Activated B cell treated with CpG ODN at 0.5 μM for 24 hours (primary cell): ENCODE results near the gene COL25A1. TPM values are rescaled to one million over a fixed set of nuclear protein-coding genes. Genes with fewer than 3 reads are reported as not detected.

ENCODE experiments used
- ATAC-seq: fragments of 200-7000 bp; cut with Tn5 transposase; one replicate; pipeline ENCODE4 v1.10.0; 2021; ENCODE audit warnings: low read depth, mild to moderate bottlenecking, moderate library complexity
- CTCF ChIA-PET: fragments of 350-600 bp; sonication (Branson Sonifier 250); formaldehyde crosslinking; loops from one replicate; lab custom pipeline; 2021; ENCODE audit warnings: antibody characterized with exemption; lab: Charles Lee
- POLR2A ChIA-PET: fragments of 350-600 bp; sonication (Branson Sonifier 250); formaldehyde crosslinking; loops from one replicate; lab custom pipeline; 2021; ENCODE audit warnings: antibody characterized with exemption; lab: Charles Lee
- DNase-seq: peaks from one replicate; pipeline ENCODE4 v3.0.0; 2022
- H3K27ac Mint-ChIP-seq: one replicate; pipeline ENCODE4 v1.8.0; 2020; ENCODE audit warnings: mixed read lengths
- H3K27me3 Mint-ChIP-seq: one replicate; pipeline ENCODE4 v1.8.0; 2021; ENCODE audit warnings: mixed read lengths
- H3K36me3 Mint-ChIP-seq: one replicate; pipeline ENCODE4 v1.8.0; 2021; ENCODE audit warnings: low read depth, mixed read lengths
- H3K4me1 Mint-ChIP-seq: one replicate; pipeline ENCODE4 v1.8.0; 2021; ENCODE audit warnings: mixed read lengths
- H3K4me3 Mint-ChIP-seq: one replicate; pipeline ENCODE4 v1.8.0; 2020; ENCODE audit warnings: mild to moderate bottlenecking, mixed read lengths
- H3K9me3 Mint-ChIP-seq: one replicate; pipeline ENCODE4 v1.8.0; 2020; ENCODE audit warnings: mixed read lengths
- intact Hi-C: fragments of 100-400 bp; cut with micrococcal nuclease; formaldehyde crosslinking; loops from one replicate; pipeline ENCODE4 v1.15.1; 2024
- total RNA-seq: library from RNA; stranded (reverse); gene quantifications from 2 replicates; pipeline ENCODE4 v1.2.3, GENCODE V29; 2022
- TF ChIP-seq, protein P1 (sequence below): fragments of 200-600 bp; IDR thresholded peaks from one replicate; pipeline ENCODE4 v1.8.0; 2022; ENCODE audit warnings: antibody characterized with exemption, mild to moderate bottlenecking

COL25A1 gene
- total RNA-seq, 1 donor from 2014 or later, result not detected

DNA sequence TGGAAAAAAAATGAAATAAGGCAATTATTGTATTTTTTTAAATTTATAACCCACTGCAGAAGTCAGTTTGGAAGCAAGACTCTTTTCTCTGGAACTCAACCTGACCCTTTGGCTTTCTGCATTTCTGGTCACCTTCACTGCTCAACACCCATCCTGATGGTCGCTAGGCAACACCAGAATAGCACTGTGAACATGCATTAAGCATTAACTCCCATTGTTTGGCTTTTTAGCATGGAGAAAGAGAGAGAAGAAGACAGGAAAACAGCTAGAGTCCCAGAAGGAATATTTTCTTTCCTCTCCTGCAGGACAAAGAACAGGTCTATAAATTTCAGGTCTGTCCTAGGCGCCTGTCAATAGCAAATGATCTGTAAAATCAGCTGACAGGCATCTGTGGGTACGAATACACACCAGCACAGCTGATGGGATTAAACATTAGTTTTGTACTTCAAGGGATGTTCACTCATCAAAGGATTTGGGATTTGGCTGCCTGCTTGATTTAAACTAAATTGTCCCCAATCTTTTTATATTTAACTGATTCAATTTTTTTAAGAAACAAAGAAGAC lies 402.4 kb downstream of the COL25A1 start:
- H3K4me1 Mint-ChIP-seq, result no peaks in the 10 kb centered on the region
- no peaks in the 10 kb centered on the region for H3K36me3 Mint-ChIP-seq
- intact Hi-C loops, result no loop called here
- H3K27ac Mint-ChIP-seq, result no peak overlapping the region
- no peaks in the 10 kb centered on the region for H3K27me3 Mint-ChIP-seq
- no peak for ATAC-seq
- no peak overlapping the region for H3K4me3 Mint-ChIP-seq
- CTCF ChIA-PET, result no interaction called here
- TF ChIP-seq, protein P1, sequence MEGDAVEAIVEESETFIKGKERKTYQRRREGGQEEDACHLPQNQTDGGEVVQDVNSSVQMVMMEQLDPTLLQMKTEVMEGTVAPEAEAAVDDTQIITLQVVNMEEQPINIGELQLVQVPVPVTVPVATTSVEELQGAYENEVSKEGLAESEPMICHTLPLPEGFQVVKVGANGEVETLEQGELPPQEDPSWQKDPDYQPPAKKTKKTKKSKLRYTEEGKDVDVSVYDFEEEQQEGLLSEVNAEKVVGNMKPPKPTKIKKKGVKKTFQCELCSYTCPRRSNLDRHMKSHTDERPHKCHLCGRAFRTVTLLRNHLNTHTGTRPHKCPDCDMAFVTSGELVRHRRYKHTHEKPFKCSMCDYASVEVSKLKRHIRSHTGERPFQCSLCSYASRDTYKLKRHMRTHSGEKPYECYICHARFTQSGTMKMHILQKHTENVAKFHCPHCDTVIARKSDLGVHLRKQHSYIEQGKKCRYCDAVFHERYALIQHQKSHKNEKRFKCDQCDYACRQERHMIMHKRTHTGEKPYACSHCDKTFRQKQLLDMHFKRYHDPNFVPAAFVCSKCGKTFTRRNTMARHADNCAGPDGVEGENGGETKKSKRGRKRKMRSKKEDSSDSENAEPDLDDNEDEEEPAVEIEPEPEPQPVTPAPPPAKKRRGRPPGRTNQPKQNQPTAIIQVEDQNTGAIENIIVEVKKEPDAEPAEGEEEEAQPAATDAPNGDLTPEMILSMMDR, result no peak
- DNase-seq, result no peak
- no peaks in the 10 kb centered on the region for H3K9me3 Mint-ChIP-seq
- POLR2A ChIA-PET, result no interaction called here

DNA sequence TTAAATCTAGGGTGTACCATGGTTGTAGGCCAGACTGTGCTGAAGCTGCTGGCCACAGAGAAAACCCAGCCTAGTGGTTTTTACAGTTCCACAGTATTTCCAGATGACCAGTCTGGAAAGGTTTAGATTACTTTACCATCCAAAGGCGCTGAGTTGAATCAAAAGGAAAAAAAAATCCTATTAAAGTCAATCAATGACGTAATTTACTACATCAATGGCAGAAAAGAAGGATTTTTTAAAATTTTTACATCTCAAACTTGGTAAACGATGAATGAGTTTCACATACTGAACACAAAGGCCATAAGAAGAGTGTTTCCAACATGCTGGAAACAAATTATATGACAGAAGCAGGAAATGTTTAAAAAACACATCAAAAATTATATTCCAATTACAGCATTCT lies 409.0 kb downstream of the COL25A1 start:
- intact Hi-C loops, result no loop called here
- POLR2A ChIA-PET, result no interaction called here
- H3K36me3 Mint-ChIP-seq, result no peaks in the 10 kb centered on the region
- H3K27ac Mint-ChIP-seq, result no peak overlapping the region
- no peaks in the 10 kb centered on the region for H3K4me1 Mint-ChIP-seq
- ATAC-seq (no peak), DNase-seq (no peak)
- peaks cover 2% of the 10 kb centered on the region for H3K27me3 Mint-ChIP-seq
- no peaks in the 10 kb centered on the region for H3K9me3 Mint-ChIP-seq
- TF ChIP-seq, protein P1, result no peak
- CTCF ChIA-PET, result no interaction called here
- H3K4me3 Mint-ChIP-seq, result no peak overlapping the region

DNA sequence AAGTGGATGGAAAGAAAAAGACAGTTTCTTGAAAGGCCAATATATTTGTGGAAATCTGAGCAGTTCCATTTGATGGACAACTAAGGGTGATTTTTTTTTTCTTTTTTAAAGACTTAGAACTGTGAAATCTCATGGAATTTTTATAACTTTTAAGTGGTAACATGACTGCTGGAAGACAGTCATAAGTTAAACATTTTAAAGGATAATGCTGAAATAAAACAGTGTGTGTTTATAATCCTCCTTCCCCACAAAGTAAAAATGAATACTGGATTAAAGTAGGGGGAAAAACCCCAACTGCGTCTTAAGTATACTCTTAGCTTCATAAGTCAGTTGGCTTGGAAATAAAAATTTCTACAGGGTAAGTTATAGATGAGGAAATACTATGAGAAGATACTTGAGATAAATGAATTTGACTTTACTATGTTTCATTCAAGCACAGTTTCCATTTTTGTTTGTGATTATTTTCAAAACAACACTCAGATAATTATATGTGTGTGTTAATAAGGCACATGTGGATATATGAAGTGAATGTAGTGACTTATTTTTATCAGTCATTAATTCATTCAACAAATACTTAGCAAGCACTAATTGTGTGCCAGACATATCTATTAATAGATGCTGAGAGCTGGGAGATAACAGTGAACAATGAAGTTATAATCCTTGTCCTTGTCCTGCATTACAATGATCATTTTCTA lies 410.4 kb downstream of the COL25A1 start:
- H3K36me3 Mint-ChIP-seq, result no peaks in the 10 kb centered on the region
- ATAC-seq (no peak), DNase-seq (no peak)
- H3K27me3 Mint-ChIP-seq, result peaks cover 2% of the 10 kb centered on the region
- TF ChIP-seq, protein P1, result no peak
- intact Hi-C loops, result no loop called here
- no peaks in the 10 kb centered on the region for H3K9me3 Mint-ChIP-seq
- H3K27ac Mint-ChIP-seq, result no peak overlapping the region
- H3K4me3 Mint-ChIP-seq, result no peak overlapping the region
- POLR2A ChIA-PET, result no interaction called here
- CTCF ChIA-PET, result no interaction called here
- no peaks in the 10 kb centered on the region for H3K4me1 Mint-ChIP-seq

DNA sequence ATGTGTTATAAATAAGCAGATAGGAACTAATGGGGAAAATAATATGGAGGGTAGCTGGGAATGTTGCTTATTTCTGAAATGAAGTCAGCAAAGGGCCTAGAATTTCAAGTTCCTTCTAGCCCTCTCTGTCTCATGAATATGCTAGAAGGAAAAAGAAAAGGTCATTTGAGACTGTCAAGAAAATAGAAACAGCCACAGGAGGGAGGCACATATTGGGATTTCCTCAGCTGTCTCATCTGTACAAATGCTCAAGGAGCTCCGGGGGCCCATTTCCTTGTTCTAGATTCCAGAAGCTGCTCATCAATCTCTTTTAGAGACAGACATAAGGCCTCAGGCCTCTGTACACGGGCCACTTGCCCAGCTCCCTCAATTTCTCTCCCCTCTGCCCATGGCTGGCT lies 412.0 kb downstream of the COL25A1 start:
- ChIA-PET CTCF (no interaction called here), POLR2A (no interaction called here)
- Mint-ChIP-seq H3K9me3 (no peaks in the 10 kb centered on the region), H3K4me1 (no peaks in the 10 kb centered on the region), H3K27ac (no peak overlapping the region), H3K36me3 (no peaks in the 10 kb centered on the region), H3K4me3 (no peak overlapping the region), H3K27me3 (peaks cover 2% of the 10 kb centered on the region)
- no peak for ATAC-seq
- intact Hi-C loops, result no loop called here
- no peak for DNase-seq
- TF ChIP-seq, protein P1, result no peak

DNA sequence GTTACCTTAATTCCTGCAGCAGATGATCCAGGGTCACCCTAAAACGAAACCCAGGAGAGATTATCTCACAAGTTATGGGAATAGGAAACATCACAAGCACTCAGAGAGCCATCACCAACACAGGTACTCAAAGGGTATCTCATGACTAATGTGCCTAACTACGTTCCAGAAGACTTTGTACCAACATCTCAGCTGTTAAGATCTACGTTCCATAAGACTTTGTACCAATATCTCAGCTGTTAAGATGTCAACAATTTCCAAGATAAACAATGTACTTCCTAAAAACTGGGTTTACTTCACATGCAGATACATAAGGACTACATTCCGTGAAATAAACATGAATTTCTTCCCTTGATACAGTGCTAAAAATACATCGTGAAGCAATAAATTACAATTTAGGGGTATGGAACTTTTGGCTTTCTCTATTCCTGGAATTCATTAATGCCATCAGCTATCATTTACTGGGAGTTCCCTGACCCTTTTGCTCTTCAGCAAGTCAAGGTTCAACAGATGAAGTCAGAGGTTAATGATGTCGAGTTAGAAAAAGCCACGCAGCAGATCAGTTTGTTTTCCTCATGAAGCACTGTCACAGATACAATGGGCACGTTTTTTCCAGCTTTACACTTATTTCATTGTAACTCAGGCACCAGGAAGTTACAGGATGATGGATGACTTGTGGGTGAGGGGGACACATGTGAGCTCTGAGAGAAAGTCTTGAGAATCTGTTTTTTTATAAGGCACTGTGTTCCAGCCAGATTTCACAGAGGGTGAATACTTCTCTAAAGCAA lies 412.6 kb downstream of the COL25A1 start:
- POLR2A ChIA-PET, result no interaction called here
- Mint-ChIP-seq H3K27me3 (peaks cover 2% of the 10 kb centered on the region), H3K4me3 (no peak overlapping the region), H3K9me3 (no peaks in the 10 kb centered on the region), H3K27ac (no peak overlapping the region), H3K36me3 (no peaks in the 10 kb centered on the region), H3K4me1 (no peaks in the 10 kb centered on the region)
- TF ChIP-seq, protein P1, result no peak
- DNase-seq, result no peak
- intact Hi-C loops, result no loop called here
- ATAC-seq, result no peak
- CTCF ChIA-PET, result no interaction called here
